ENCODE measurements around the gene SH3BP5L. TPM values are rescaled to one million over a fixed set of nuclear protein-coding genes. Genes with fewer than 3 reads are reported as not detected.

Gene SH3BP5L
- total RNA-seq, 6 donors from 2014 or later, result 18.5 to 35.6 (median 22.5) TPM

DNA sequence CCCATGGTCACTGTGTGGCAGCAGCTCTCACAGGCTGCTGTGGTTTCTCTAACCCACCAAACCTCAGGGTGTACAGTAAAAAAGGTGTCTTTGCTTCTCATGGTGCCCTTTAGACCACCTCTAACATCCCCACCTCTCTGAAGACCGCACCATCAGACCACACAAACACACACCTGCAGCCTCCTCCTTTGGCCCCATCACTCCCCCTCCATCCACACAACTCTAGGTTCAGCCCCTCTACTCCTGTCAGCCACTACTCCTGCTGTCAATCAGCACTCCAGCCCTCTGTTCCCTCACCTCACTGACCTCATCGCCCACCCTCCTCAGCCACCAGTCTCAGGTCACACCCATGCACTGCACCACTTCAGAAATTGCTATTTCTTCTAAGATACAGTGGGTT, 25.7 kb upstream of the SH3BP5L start:
- DNase-seq, result no peak
- no peak for TF ChIP-seq POLR2AphosphoS5 (IDR thresholded peaks at IDR 0.05)
- ATAC-seq (ENCODE audit: low FRiP score in 2 of 2), result no peak
- no peak overlapping the region for H3K27ac ChIP-seq
- peaks cover 0 to 9% (median 6%) of the 10 kb centered on the region in 4 donors for H3K4me1 ChIP-seq
- peaks cover 20 to 70% (median 53%) of the 10 kb centered on the region in 4 donors for H3K36me3 ChIP-seq
- no peaks in the 10 kb centered on the region for H3K9me3 ChIP-seq
- no peaks in the 10 kb centered on the region for H3K27me3 ChIP-seq
- H3K4me3 ChIP-seq, result no peak overlapping the region
- WGBS, 2 donors, result 78 to 95% methylated on average over 2 of the region's 2 CpGs

DNA sequence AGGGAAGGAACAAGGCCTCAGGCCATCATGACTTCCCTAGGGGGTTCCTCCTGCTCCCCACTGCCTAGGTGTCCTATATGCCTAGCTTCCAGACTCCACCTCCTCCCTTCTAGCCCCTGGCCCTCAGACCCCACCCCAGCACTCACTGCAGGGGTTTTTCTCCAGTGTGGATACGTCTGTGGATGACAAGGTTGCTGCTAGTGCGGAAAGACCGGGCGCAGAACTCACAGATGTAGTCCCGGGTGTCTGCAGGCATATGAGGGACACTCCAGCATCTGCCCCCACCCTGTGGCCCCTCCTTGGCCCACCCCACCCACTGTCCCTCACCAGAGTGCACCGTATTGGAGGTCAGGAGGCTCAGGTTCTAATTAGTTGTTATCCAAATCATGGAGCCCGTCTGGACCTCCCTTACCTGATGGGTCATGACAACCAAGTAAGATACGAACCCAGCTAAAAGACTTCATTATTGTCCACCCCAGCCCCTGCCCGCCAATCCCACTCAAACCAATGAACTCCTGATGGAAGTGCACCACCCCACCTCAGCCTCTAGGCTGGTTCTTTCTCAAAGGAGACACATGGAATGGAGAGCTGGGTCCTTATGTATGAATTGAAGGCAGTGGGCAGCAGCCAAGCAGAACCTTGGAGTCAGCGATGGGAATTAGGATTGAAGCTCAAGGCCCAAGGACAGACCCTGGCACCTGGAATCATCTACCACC, 25.0 kb upstream of the SH3BP5L start:
- H3K4me3 ChIP-seq, result no peak overlapping the region
- DNase-seq, result no peak
- no peaks in the 10 kb centered on the region for H3K9me3 ChIP-seq
- H3K27ac ChIP-seq, result no peak overlapping the region
- H3K36me3 ChIP-seq, result peaks cover 27 to 77% (median 59%) of the 10 kb centered on the region in 4 donors
- no peaks in the 10 kb centered on the region for H3K27me3 ChIP-seq
- TF ChIP-seq POLR2A (IDR thresholded peaks at IDR 0.05), result no peak
- no peak for TF ChIP-seq EP300 (IDR thresholded peaks at IDR 0.05)
- TF ChIP-seq POLR2AphosphoS5 (IDR thresholded peaks at IDR 0.05), result no peak
- TF ChIP-seq, protein P1, sequence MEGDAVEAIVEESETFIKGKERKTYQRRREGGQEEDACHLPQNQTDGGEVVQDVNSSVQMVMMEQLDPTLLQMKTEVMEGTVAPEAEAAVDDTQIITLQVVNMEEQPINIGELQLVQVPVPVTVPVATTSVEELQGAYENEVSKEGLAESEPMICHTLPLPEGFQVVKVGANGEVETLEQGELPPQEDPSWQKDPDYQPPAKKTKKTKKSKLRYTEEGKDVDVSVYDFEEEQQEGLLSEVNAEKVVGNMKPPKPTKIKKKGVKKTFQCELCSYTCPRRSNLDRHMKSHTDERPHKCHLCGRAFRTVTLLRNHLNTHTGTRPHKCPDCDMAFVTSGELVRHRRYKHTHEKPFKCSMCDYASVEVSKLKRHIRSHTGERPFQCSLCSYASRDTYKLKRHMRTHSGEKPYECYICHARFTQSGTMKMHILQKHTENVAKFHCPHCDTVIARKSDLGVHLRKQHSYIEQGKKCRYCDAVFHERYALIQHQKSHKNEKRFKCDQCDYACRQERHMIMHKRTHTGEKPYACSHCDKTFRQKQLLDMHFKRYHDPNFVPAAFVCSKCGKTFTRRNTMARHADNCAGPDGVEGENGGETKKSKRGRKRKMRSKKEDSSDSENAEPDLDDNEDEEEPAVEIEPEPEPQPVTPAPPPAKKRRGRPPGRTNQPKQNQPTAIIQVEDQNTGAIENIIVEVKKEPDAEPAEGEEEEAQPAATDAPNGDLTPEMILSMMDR (IDR thresholded peaks at IDR 0.05), result no peak
- ATAC-seq (ENCODE audit: low FRiP score in 2 of 2), result no peak
- 82 to 91% methylated on average over 10 of the region's 10 CpGs for WGBS, 2 donors
- H3K4me1 ChIP-seq, result peaks cover 0 to 9% (median 6%) of the 10 kb centered on the region in 4 donors

DNA sequence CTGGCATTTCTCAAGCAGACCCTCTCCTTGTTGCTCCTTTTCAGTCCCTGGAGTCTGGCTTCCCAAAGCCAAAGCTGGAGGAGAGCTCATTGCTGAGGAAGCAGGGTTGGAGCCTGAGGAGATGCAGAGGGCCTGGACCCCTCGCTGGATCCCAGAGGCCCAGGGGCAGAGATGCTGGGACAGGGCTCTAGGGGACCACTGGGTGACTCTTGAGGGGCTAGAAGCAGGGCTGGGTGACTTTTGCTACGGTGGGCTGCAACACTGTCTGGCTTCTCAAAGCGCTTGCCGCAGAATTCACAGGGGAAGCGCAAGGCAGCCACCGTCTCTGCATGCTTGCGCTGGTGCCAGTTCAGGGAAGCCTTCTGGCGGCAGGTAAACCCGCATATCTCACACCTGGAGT, 24.4 kb upstream of the SH3BP5L start:
- peak overlapping the region in 1 of 4 donors; percentile 4 for H3K27ac ChIP-seq
- TF ChIP-seq EP300 (IDR thresholded peaks at IDR 0.05) (no peak), POLR2AphosphoS5 (IDR thresholded peaks at IDR 0.05) (no peak), POLR2A (IDR thresholded peaks at IDR 0.05) (no peak)
- TF ChIP-seq, protein P1 (IDR thresholded peaks at IDR 0.05), result no peak
- WGBS, 2 donors, result 92 to 95% methylated on average over 2 to 9 of the region's 9 CpGs
- H3K4me1 ChIP-seq, result peaks cover 0 to 9% (median 6%) of the 10 kb centered on the region in 4 donors
- no peak for ATAC-seq (ENCODE audit: low FRiP score in 2 of 2)
- H3K36me3 ChIP-seq, result peaks cover 32 to 77% (median 62%) of the 10 kb centered on the region in 4 donors
- H3K27me3 ChIP-seq, result no peaks in the 10 kb centered on the region
- no peak for DNase-seq
- H3K9me3 ChIP-seq, result no peaks in the 10 kb centered on the region
- H3K4me3 ChIP-seq, result no peak overlapping the region

- Histone ChIP-seq H3K4me1 (peaks cover 0 to 9% (median 6%) of the 10 kb centered on the region in 4 donors), H3K27me3 (no peaks in the 10 kb centered on the region), H3K4me3 (no peak overlapping the region), H3K27ac (peak overlapping the region in 1 of 4 donors; percentile 4), H3K36me3 (peaks cover 37 to 77% (median 66%) of the 10 kb centered on the region in 4 donors), H3K9me3 (no peaks in the 10 kb centered on the region)
- TF ChIP-seq POLR2A (IDR thresholded peaks at IDR 0.05) (no peak), POLR2AphosphoS5 (IDR thresholded peaks at IDR 0.05) (no peak), EP300 (IDR thresholded peaks at IDR 0.05) (no peak)
- TF ChIP-seq, protein P1 (IDR thresholded peaks at IDR 0.05), result no peak
- no peak for DNase-seq
- ATAC-seq (ENCODE audit: low FRiP score in 2 of 2), result no peak
- WGBS, 2 donors, result 80 to 95% methylated on average over 3 of the region's 3 CpGs
Observed at GRCh38 chr1:248849637-248850036, 23.9 kb upstream of the SH3BP5L start.

GRCh38 chr1:248849152-248849551, 23.4 kb upstream of the SH3BP5L start:
- DNase-seq (peak in 1 of 2 donors; percentile 79), ATAC-seq (ENCODE audit: low FRiP score in 2 of 2) (no peak)
- peaks cover 0 to 9% (median 6%) of the 10 kb centered on the region in 4 donors for H3K4me1 ChIP-seq
- H3K27me3 ChIP-seq, result no peaks in the 10 kb centered on the region
- no peaks in the 10 kb centered on the region for H3K9me3 ChIP-seq
- TF ChIP-seq, protein P1 (IDR thresholded peaks at IDR 0.05), result no peak
- TF ChIP-seq EP300 (IDR thresholded peaks at IDR 0.05), result no peak
- TF ChIP-seq POLR2A (IDR thresholded peaks at IDR 0.05), result no peak
- no peak for TF ChIP-seq POLR2AphosphoS5 (IDR thresholded peaks at IDR 0.05)
- 62 to 68% methylated on average over 3 of the region's 3 CpGs for WGBS, 2 donors
- H3K4me3 ChIP-seq, result no peak overlapping the region
- peak overlapping the region in 1 of 4 donors; percentile 4 for H3K27ac ChIP-seq
- peaks cover 39 to 80% (median 70%) of the 10 kb centered on the region in 4 donors for H3K36me3 ChIP-seq
